MM.1S (cell line): ENCODE data around the gene NOS2.

Source experiments
- DNase-seq: peaks from one replicate; pipeline ENCODE4 v3.0.0-alpha.2; 2015
- H2AFZ ChIP-seq: fragments of 300-600 bp; sonication (generic); 2 replicates; pipeline ENCODE4 v1.6.0; 2016; ENCODE audit warnings: antibody characterized with exemption, low read length
- H3F3A ChIP-seq: fragments of 300-600 bp; sonication (generic); 2 replicates; pipeline ENCODE4 v1.6.1; 2016; ENCODE audit warnings: mild to moderate bottlenecking, antibody characterized with exemption, low read length, moderate library complexity, mixed read lengths; ENCODE audit not compliant: insufficient read depth
- H3K27ac ChIP-seq: fragments of 300-600 bp; sonication (generic); 2 replicates; pipeline ENCODE4 v1.5.1; 2016; ENCODE audit warnings: mild to moderate bottlenecking, low read length
- H3K27me3 ChIP-seq: fragments of 300-600 bp; sonication (generic); replicated peaks from 2 replicates; pipeline ENCODE4 v1.6.0; 2016; ENCODE audit warnings: low read length; ENCODE audit not compliant: insufficient read depth
- H3K36me3 ChIP-seq: fragments of 300-600 bp; sonication (generic); replicated peaks from 2 replicates; pipeline ENCODE4 v1.6.1; 2016; ENCODE audit warnings: mild to moderate bottlenecking, low read length, mixed read lengths; ENCODE audit not compliant: insufficient read depth
- H3K4me1 ChIP-seq: fragments of 300-600 bp; sonication (generic); 2 replicates; pipeline ENCODE4 v1.6.1; 2016; ENCODE audit warnings: low read length, mixed read lengths
- H3K4me2 ChIP-seq: fragments of 300-600 bp; sonication (generic); 2 replicates; pipeline ENCODE4 v1.6.0; 2016; ENCODE audit warnings: low read depth, low read length
- H3K4me3 ChIP-seq: fragments of 300-600 bp; sonication (generic); 2 replicates; pipeline ENCODE4 v1.5.1; 2016; ENCODE audit warnings: low read length, mixed read lengths
- H3K79me2 ChIP-seq: fragments of 300-600 bp; sonication (generic); 2 replicates; pipeline ENCODE4 v1.6.1; 2016; ENCODE audit warnings: mixed run types, low read length, mixed read lengths
- H3K9ac ChIP-seq: fragments of 300-600 bp; sonication (generic); 2 replicates; pipeline ENCODE4 v1.6.1; 2016; ENCODE audit warnings: low read length, mixed read lengths
- H3K9me2 ChIP-seq: fragments of 300-600 bp; sonication (generic); replicated peaks from 2 replicates; pipeline ENCODE4 v1.6.1; 2016; ENCODE audit warnings: mild to moderate bottlenecking, low read length, mixed read lengths; ENCODE audit not compliant: insufficient read depth
- H3K9me3 ChIP-seq: fragments of 300-600 bp; sonication (generic); replicated peaks from 2 replicates; pipeline ENCODE4 v1.6.1; 2016; ENCODE audit warnings: mild to moderate bottlenecking, low read length, mixed read lengths; ENCODE audit not compliant: insufficient read depth
- H4K20me1 ChIP-seq: fragments of 300-600 bp; sonication (generic); 2 replicates; pipeline ENCODE4 v1.6.1; 2016; ENCODE audit warnings: mild to moderate bottlenecking, low read length, moderate library complexity, mixed read lengths; ENCODE audit not compliant: insufficient read depth
- EZH2 ChIP-seq: fragments of 300-600 bp; sonication (generic); optimal IDR thresholded peaks from 2 replicates; pipeline ENCODE3; 2017; ENCODE audit warnings: low read depth, mild to moderate bottlenecking, antibody characterized with exemption, low read length, mixed read lengths
- EZH2phosphoT487 ChIP-seq: fragments of 300-600 bp; sonication (generic); IDR thresholded peaks from 2 replicates; pipeline ENCODE4 v1.6.1; 2018; ENCODE audit warnings: antibody characterized with exemption, low read length
- TF ChIP-seq, protein P1 (sequence below): fragments of 300-600 bp; sonication (generic); IDR thresholded peaks from 2 replicates; pipeline ENCODE4 v1.5.1; 2016; ENCODE audit warnings: antibody characterized with exemption, low read length, mixed read lengths

The NOS2 gene

DNA sequence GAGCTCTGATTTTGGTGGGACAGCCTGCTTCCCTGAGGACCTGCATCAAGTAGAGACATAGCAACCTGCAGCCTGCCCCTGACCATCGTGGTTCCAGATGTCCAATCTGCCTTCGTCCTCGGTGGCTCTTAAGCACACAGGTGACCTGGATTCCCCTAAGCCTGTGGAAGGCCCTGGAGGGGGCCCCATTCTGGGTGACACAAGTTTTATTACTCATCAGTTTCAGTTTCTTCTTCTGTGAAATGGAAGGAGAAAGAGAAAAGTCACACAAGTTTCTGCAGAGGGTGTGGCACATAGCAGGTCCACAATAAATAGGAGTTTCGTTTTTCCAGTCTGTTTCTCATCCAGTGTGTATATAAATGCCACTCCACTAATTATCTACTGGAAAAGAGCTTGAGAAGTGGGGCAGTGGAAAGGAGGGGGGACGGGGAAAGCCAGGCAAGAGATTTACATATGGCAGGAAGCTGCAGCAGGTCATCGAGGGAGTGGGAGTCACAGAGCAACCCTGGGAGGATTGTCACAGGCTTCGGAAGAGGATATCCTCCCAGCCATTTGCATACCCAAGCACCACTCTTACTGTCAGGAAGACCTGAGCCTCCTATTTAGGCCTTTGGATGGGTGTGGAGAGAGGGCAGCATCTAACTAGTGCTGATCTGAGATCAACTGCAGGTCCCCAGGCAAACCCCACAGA lies 10.0 kb upstream of the NOS2 start:
- peak; percentile 57 for DNase-seq
- no peaks in the 10 kb centered on the region for H3K36me3 ChIP-seq
- H3K79me2 ChIP-seq = no peaks in the 10 kb centered on the region
- peak overlapping the region; percentile 65 for H2AFZ ChIP-seq
- no peak overlapping the region for H3K9ac ChIP-seq
- H4K20me1 ChIP-seq = no peaks in the 10 kb centered on the region
- H3K27me3 ChIP-seq = no peaks in the 10 kb centered on the region
- H3K27ac ChIP-seq = peak overlapping the region; percentile 18; the same call in 1 of the 2 replicates
- peaks cover 4% of the 10 kb centered on the region; the same call in 1 of the 2 replicates for H3F3A ChIP-seq
- H3K4me2 ChIP-seq = peak overlapping the region; percentile 80
- H3K9me2 ChIP-seq = no peaks in the 10 kb centered on the region
- no peak for TF ChIP-seq EZH2phosphoT487
- TF ChIP-seq EZH2 = no peak
- TF ChIP-seq, protein P1, sequence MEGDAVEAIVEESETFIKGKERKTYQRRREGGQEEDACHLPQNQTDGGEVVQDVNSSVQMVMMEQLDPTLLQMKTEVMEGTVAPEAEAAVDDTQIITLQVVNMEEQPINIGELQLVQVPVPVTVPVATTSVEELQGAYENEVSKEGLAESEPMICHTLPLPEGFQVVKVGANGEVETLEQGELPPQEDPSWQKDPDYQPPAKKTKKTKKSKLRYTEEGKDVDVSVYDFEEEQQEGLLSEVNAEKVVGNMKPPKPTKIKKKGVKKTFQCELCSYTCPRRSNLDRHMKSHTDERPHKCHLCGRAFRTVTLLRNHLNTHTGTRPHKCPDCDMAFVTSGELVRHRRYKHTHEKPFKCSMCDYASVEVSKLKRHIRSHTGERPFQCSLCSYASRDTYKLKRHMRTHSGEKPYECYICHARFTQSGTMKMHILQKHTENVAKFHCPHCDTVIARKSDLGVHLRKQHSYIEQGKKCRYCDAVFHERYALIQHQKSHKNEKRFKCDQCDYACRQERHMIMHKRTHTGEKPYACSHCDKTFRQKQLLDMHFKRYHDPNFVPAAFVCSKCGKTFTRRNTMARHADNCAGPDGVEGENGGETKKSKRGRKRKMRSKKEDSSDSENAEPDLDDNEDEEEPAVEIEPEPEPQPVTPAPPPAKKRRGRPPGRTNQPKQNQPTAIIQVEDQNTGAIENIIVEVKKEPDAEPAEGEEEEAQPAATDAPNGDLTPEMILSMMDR = no peak
- no peaks in the 10 kb centered on the region for H3K9me3 ChIP-seq
- peaks cover 38% of the 10 kb centered on the region for H3K4me1 ChIP-seq
- peak overlapping the region; percentile 27; the same call in 1 of the 2 replicates for H3K4me3 ChIP-seq

DNA sequence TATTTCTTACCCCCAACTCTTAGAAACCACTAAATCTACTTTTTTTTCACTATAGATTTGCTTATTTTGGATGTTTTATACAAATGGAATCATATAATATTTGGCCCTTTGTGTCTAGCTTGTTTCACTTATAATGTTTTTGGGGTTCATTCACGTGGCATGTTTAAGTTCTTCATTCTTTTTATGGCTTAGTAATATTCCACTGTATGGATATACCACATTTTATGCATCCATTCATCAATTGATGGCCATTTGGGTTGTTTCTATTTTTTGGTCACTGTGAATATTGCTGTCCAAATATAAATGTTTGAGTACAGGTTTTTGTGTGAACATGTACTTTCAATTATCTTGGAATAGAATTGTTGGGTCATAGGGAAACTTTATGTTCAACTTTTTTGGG lies 9.2 kb upstream of the NOS2 start:
- Histone ChIP-seq H3F3A (peaks cover 4% of the 10 kb centered on the region; the same call in 1 of the 2 replicates), H3K27me3 (no peaks in the 10 kb centered on the region), H3K36me3 (no peaks in the 10 kb centered on the region), H4K20me1 (no peaks in the 10 kb centered on the region), H3K79me2 (no peaks in the 10 kb centered on the region), H3K4me1 (peaks cover 38% of the 10 kb centered on the region), H3K9me2 (no peaks in the 10 kb centered on the region), H3K9me3 (no peaks in the 10 kb centered on the region), H3K4me3 (no peak overlapping the region), H2AFZ (no peak overlapping the region), H3K9ac (no peak overlapping the region), H3K27ac (no peak overlapping the region), H3K4me2 (no peak overlapping the region)
- no peak for TF ChIP-seq EZH2phosphoT487
- TF ChIP-seq, protein P1 = no peak
- no peak for DNase-seq

DNA sequence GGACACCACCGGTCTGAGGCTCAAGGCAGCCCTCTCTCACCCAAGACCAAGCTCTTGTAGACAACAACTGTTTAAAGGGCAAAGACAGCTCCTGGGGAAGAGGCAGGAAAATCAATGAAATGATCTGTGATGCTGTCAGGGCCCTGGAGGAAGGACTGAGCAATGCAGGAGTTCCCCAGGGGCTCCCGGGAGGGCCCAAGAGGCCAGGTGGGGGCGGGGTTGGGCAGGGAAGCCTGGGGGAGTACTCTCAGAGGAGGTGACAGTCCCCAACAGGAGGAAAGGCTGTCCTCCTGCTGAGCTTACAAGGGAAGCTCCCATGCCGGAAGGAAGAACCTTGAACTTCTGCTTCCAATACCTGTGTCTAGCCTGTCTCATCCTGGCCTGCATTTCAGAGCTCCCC lies 8.3 kb upstream of the NOS2 start:
- no peaks in the 10 kb centered on the region for H3K36me3 ChIP-seq

More for the DNA sequence above, 8.3 kb upstream of the NOS2 start:
- Histone ChIP-seq H3K9ac (peak overlapping the region; percentile 4; the same call in 1 of the 2 replicates), H3K4me2 (peak overlapping the region; percentile 63), H3K4me1 (peaks cover 38% of the 10 kb centered on the region), H3K9me2 (no peaks in the 10 kb centered on the region), H3K79me2 (no peaks in the 10 kb centered on the region), H2AFZ (peak overlapping the region; percentile 83), H4K20me1 (no peaks in the 10 kb centered on the region), H3K27ac (peak overlapping the region; percentile 52; the same call in 1 of the 2 replicates), H3K27me3 (no peaks in the 10 kb centered on the region), H3F3A (peaks cover 4% of the 10 kb centered on the region; the same call in 1 of the 2 replicates), H3K9me3 (no peaks in the 10 kb centered on the region), H3K4me3 (peak overlapping the region; percentile 21; the same call in 1 of the 2 replicates)
- no peak for DNase-seq
- no peak for TF ChIP-seq EZH2phosphoT487
- TF ChIP-seq, protein P1 = no peak
- TF ChIP-seq EZH2 = no peak
